ENCODE results near the gene TLCD3A.
"Not testable (repeated sequence)": the region's sequence is repeated elsewhere in the genome, so short reads cannot be mapped to it uniquely, and the experiment has no call there.

Gene TLCD3A

DNA sequence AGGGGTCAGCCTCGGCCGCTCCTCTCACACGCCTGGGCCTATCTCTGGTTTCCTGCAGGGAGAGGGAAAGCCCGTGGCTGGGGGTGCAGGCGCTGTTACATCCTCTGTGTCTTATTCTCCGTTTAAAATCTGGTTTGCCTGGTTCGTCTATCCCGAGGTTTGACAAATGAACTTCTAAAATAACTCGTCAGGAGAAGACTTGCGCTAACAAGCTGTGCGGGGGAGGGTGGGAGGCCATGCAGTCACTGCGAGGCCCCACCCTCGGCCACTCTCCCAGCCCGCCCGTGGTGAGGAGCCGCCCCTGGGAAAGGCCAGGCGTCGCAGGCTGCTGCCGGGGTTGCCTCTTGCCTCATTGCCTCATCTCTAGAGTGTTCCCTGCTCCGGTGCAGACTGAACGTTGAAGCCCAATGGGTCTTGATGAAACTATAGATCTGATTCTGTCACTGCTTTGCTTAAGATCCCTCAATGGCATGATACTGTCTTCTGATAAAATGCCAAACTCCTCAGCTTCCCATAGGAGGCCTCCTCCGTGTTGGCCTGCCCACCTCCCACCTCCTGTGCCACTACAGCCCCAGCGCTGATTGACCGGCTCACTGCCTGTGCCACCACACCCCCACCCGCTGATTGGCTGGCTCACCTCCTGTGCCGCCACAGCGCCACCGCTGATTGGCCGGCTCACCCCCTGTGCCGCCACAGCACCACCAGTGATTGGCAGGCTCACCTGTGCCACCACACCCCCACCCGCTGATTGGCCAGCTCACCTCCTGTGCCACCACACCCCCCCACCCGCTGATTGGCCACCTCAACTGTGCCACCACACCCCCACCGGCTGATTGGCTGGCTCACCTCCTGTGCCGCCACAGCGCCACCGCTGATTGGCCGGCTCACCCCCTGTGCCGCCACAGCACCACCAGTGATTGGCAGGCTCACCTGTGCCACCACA, 57.8 kb downstream of the TLCD3A start:
- DNase-seq = not testable (repeated sequence)

GRCh38 chr17:790874-791247, 58.5 kb downstream of the TLCD3A start:
- not testable (repeated sequence) for DNase-seq

DNA sequence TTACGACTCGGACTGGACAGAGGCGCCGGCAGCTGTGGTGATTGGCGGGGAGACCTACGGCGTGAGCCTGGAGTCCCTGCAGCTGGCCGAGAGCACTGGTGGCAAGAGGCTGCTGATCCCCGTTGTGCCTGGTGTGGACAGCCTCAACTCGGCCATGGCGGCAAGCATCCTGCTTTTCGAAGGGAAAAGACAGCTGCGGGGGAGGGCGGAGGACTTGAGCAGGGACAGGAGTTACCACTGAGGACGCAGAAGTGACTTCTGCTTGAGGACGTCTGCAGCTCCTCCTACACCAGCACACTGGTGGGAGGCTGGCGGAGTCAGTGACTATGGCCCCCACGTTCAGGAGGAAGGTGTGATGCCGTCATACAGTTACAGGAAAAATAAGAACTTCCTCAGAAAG, 59.4 kb downstream of the TLCD3A start:
- DNase-seq = no peak

- DNase-seq = no peak
Measured at GRCh38 chr17:792277-792676, 59.9 kb downstream of the TLCD3A start.

Data from NCI-H2107 (cell line).